Effector memory CD4-positive, alpha-beta T cell (primary cell): ENCODE data around the gene DOCK3.

Experiments used
- DNase-seq, 3 donors: peaks; one replicate each; pipeline ENCODE4 v3.0.0-alpha.2; 2020
- H3K27ac ChIP-seq: 2 replicates; pipeline ENCODE4 v1.7.0; 2013; ENCODE audit warnings: mild to moderate bottlenecking, low read length, moderate library complexity; ENCODE audit not compliant: insufficient read depth, poor library complexity, severe bottlenecking
- H3K27me3 ChIP-seq: replicated peaks from 2 replicates; pipeline ENCODE4 v1.7.0; 2013; ENCODE audit warnings: mild to moderate bottlenecking, low read length; ENCODE audit not compliant: insufficient read depth, control insufficient read depth, poor library complexity, severe bottlenecking
- H3K36me3 ChIP-seq: 2 replicates; pipeline ENCODE4 v1.7.0; 2013; ENCODE audit warnings: mild to moderate bottlenecking, low read length, moderate library complexity; ENCODE audit not compliant: control insufficient read depth, insufficient read depth
- H3K4me1 ChIP-seq: 2 replicates; pipeline ENCODE4 v1.7.0; 2013; ENCODE audit warnings: low read length, mild to moderate bottlenecking; ENCODE audit not compliant: control insufficient read depth, insufficient read depth, poor library complexity, severe bottlenecking
- H3K4me3 ChIP-seq: 2 replicates; pipeline ENCODE4 v1.7.0; 2013; ENCODE audit warnings: low read length, low read depth, mild to moderate bottlenecking; ENCODE audit not compliant: insufficient read depth, poor library complexity, severe bottlenecking
- H3K9me3 ChIP-seq: 2 replicates; pipeline ENCODE4 v1.7.0; 2013; ENCODE audit warnings: mild to moderate bottlenecking, low read length, moderate library complexity; ENCODE audit not compliant: control insufficient read depth

Gene DOCK3

DNA sequence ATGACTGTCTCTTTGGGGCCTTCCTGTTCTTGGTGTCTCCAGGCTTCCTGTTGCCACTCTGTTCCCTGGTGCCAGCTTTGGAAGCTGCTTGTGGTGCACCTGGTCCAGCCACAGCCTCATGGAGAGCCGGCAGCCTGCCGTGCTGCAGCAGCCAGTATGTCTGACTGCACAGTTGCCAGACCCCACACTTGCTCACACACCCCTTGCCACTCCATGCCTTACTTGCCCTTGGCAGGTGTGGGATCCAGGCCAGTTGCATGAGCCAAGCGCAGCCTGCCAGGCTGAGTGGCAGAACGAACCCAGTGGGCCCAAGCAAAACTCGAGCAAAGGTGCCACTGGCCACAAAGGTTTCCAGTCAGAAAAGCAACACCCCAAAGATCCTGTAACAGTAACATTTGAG, 309.2 kb downstream of the DOCK3 start:
- no peaks in the 10 kb centered on the region for H3K4me1 ChIP-seq

DNA sequence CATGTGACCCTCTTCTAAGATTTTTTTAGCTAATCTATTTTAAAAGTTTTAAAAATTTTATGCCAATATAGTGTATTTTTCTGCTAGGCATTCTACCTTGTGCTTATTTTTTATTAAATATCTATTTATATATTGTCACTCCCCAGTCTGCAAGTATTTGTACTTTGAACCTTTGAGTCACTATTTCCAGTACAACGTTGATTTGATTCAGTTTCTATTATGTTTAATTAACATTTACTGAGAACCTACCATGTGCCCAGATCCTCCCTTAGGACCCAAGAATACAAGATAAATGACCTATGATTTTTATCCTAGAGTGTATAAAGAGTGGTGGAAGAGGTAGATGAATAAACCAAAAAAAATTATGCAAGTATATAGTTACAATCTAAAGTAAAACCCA, 311.2 kb downstream of the DOCK3 start:
- no peak for DNase-seq
- Histone ChIP-seq H3K27ac (no peak overlapping the region), H3K27me3 (no peaks in the 10 kb centered on the region)

More for the DNA sequence above, 309.2 kb downstream of the DOCK3 start:
- DNase-seq = no peak
- H3K27ac ChIP-seq = no peak overlapping the region
- no peaks in the 10 kb centered on the region for H3K36me3 ChIP-seq
- no peak overlapping the region for H3K4me3 ChIP-seq
- H3K27me3 ChIP-seq = no peaks in the 10 kb centered on the region
- H3K9me3 ChIP-seq = no peaks in the 10 kb centered on the region

DNA sequence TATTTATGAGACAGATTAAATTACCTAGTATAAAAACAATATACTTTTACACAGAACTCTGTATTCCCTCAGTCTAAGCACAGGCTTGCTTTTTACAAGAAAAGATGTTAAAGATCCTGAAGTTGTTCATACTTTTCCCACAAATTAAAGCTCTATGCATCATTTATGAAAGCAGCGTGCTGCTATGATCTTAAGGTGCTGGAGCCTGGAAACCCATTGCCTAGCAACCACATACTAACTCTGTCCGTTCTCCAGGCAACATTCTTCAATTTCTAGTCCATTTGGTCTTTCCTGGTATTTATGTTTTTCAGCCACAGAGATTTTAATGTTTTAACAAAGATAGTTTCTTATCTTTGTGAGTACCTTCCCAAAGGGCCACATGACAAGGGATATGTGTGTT, 312.0 kb downstream of the DOCK3 start:
- no peak for DNase-seq
- Histone ChIP-seq H3K9me3 (no peaks in the 10 kb centered on the region), H3K36me3 (no peaks in the 10 kb centered on the region), H3K27me3 (no peaks in the 10 kb centered on the region), H3K4me1 (no peaks in the 10 kb centered on the region), H3K27ac (no peak overlapping the region), H3K4me3 (no peak overlapping the region)

More for the DNA sequence above, 311.2 kb downstream of the DOCK3 start:
- Histone ChIP-seq H3K4me1 (no peaks in the 10 kb centered on the region), H3K9me3 (no peaks in the 10 kb centered on the region), H3K4me3 (no peak overlapping the region), H3K36me3 (no peaks in the 10 kb centered on the region)

DNA sequence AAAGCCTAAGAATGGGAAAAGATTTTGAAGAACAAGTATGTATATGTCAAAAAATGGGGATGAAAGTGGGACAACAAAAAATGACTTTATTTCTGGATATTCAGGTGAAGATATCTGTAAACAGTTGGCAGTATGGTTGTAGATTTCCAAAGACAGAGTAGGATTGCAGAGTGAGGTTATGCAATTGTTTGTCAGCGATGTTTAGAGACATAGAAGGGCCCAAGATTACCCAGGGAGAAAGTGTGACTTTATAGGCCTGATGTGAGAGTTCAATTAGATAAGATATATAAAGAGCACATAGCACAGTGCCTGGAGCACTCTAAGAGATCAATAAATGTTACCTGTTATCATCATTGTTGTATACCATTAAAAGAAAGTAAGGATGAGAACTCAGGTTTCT, 319.8 kb downstream of the DOCK3 start:
- Histone ChIP-seq H3K4me3 (no peak overlapping the region), H3K4me1 (no peaks in the 10 kb centered on the region), H3K27me3 (no peaks in the 10 kb centered on the region), H3K36me3 (no peaks in the 10 kb centered on the region), H3K9me3 (no peaks in the 10 kb centered on the region), H3K27ac (no peak overlapping the region)
- no peak for DNase-seq

DNA sequence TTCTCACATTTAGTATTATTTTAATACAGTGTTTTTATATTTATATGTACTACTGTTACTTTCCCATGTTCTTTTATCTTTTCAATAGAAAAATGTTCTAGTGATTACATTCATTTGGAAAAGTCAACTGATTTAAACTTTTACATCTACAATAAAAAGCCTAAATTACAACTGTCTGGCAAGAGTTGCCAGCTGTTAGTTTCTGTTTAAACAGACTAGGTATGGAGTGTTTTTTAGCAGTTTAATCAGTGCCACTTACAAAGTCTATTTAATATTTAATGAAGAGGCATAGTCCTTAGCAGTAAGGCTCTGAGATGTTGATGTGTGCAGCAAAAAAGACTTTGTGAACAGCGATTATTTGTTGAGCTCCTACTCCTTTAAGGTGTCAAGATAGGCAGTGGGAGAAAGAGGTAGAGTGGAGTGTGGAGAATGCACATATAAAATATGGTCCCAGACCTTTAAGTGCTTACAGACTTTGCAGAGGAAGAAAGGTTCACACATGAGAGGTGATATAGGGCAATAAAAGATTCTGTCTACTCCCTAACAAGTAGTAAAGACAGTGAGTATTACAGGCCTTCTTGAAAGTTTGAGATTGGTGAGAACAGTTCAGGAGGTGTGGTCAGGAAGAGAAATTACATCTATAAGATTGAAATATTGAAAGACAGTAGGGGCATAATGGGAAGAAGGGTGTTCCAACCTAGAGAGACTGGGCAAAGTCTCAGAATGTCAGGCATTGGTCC, 320.5 kb downstream of the DOCK3 start:
- Histone ChIP-seq H3K9me3 (no peaks in the 10 kb centered on the region), H3K27ac (no peak overlapping the region), H3K4me1 (no peaks in the 10 kb centered on the region), H3K4me3 (no peak overlapping the region), H3K36me3 (no peaks in the 10 kb centered on the region), H3K27me3 (no peaks in the 10 kb centered on the region)
- no peak for DNase-seq

DNA sequence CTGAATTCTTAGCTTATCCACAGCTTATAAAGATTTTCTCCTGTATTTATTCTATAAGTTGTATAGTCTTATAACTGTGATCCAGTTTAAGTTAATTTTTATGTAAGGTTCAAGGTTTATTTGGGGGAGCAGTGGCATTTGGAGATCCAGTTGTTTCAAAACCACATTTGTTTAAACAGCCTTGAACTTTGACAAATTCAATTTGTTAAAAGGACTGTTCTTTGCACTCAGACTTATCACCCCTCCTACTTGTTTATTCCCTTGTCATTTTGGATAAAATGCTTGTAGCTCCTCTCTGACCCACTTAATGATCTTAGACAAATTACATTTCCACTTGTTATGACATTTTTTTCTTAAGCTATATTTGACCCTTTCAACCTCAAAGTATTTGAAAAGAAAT, 327.8 kb downstream of the DOCK3 start:
- Histone ChIP-seq H3K36me3 (no peaks in the 10 kb centered on the region), H3K9me3 (no peaks in the 10 kb centered on the region), H3K27me3 (no peaks in the 10 kb centered on the region)

DNA sequence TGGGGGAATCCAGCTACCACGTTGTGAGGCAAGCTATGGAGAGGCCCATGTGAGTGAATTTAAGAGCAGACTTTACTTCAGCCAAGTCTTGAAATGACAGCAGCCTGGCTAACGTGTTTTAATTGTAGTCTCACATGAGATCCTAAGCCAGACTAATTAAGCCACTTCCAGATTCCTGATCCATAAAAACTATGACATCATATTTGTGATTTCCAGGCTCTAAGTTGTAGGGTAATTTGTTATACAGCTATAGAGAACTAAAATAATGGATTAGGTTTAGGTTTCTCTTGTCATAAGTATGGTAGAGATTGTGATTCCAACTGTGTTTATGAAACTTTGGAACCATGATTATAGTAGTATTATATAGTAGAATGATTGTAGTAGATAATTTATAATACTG, 329.5 kb downstream of the DOCK3 start:
- Histone ChIP-seq H3K27ac (no peak overlapping the region), H3K4me3 (no peak overlapping the region), H3K4me1 (no peaks in the 10 kb centered on the region), H3K36me3 (no peaks in the 10 kb centered on the region), H3K27me3 (no peaks in the 10 kb centered on the region), H3K9me3 (no peaks in the 10 kb centered on the region)
- no peak for DNase-seq

More for the DNA sequence above, 327.8 kb downstream of the DOCK3 start:
- no peak overlapping the region for H3K27ac ChIP-seq
- H3K4me3 ChIP-seq = no peak overlapping the region
- H3K4me1 ChIP-seq = no peaks in the 10 kb centered on the region
- DNase-seq = no peak

DNA sequence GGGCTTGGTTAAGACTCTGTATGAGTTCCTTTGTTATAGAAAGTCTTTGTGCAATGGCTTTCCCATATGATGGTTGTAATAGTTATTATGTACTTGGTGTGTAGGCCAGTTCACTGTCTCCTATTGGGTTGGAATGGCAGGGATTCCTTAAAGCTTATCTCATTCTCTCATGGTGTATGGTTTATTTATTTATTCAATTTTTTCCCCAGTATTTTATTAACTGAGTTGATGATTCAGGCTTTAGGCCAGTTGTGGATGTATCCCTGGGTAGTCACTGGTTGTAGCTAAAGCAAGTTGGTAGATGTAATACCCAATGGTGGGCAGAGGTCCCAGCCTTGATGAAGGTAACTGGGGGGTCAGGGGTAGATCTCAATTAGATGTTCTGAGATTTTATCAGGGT, 349.4 kb downstream of the DOCK3 start:
- no peak for DNase-seq
- Histone ChIP-seq H3K27me3 (no peaks in the 10 kb centered on the region), H3K4me1 (peaks cover 13% of the 10 kb centered on the region), H3K9me3 (no peaks in the 10 kb centered on the region), H3K4me3 (peak overlapping the region; percentile 28), H3K27ac (peak overlapping the region; percentile 63), H3K36me3 (no peaks in the 10 kb centered on the region)

DNA sequence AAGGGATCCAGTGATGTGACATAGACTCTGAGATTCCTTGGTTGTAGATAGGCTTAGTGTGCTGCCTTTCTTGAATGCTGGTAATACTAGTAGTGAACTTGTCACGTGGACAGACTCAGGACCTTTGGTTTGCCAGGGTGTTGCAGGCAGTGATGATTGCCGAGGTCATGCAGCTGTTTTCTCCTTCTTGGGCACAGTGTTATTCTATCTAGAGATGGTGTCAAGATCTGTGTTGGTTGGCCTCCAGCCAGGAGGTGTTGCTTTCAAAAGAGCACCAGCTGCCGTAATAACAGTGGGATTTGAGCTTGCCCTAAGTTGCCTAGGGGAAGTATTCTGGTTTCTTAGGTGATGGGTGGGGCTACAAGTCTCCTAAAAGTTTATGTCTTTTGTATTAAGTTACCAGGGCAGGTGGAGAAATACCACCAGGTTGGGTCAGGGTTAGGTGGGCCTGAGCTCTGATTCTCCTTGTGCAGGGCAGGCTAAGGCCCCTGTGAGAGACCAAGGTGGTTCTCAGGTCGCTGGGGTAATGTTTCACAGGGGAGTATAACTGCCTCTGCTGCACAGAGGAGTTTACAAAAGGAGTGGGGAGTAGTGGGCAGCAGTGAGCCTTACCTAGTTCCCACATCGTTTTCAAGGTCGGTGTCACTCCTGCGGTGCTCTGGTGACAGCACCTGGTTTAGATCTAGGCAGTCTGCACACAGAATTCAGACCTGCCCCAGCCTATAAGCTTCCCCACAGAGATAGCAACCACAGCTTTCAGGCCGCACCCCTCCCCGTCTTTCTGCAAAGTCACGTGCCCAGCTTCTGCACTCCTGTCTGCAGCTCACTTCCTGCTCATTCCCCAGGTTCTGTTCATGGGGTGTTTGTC, 350.3 kb downstream of the DOCK3 start:
- H3K36me3 ChIP-seq = no peaks in the 10 kb centered on the region
- DNase-seq = peak; percentile 57 to 66 (median 63)
- H3K4me1 ChIP-seq = peaks cover 13% of the 10 kb centered on the region
- H3K27me3 ChIP-seq = no peaks in the 10 kb centered on the region
- H3K9me3 ChIP-seq = no peaks in the 10 kb centered on the region
- H3K27ac ChIP-seq = peak overlapping the region; percentile 63
- H3K4me3 ChIP-seq = peak overlapping the region; percentile 28

DNA sequence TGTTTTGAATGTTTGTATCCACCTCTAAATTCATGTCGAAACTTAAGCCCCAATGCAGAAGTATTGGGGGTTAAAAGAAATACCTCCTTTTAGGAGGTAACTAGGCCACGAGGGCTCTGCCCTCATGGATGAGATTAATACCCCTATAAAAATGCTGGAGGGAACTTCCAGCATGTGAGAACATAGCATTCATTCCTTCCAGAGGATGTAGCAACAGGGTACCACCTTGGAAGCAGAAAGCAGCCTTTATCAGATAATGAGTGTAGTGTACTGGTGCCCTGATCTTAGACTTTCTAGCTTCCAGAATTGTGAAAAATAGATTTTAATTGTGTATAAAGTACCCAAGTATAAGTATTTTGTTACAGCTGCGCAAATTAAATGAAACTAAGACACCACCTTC, 356.9 kb downstream of the DOCK3 start:
- H3K9me3 ChIP-seq = no peaks in the 10 kb centered on the region
- H3K36me3 ChIP-seq = no peaks in the 10 kb centered on the region
- H3K27me3 ChIP-seq = no peaks in the 10 kb centered on the region
- no peaks in the 10 kb centered on the region for H3K4me1 ChIP-seq
- no peak overlapping the region for H3K27ac ChIP-seq
- H3K4me3 ChIP-seq = no peak overlapping the region
- DNase-seq = no peak
